CD4-positive, CD25-positive, alpha-beta regulatory T cell (primary cell): ENCODE measurements around the gene TMCO1. TPM values are rescaled to one million over a fixed set of nuclear protein-coding genes. Genes with fewer than 3 reads are reported as not detected.
"Not testable (repeated sequence)": the region's sequence is repeated elsewhere in the genome, so short reads cannot be mapped to it uniquely, and the experiment has no call there.

Experiments
- ATAC-seq, 2 donors: fragments of 150-1000 bp; cut with Tn5 transposase; one replicate each; pipeline ENCODE4 v1.10.0; 2021; ENCODE audit warnings: low read depth in 2 of 2, moderate number of reproducible peaks in 2 of 2, moderate library complexity in 1 of 2
- DNase-seq, 3 donors: peaks; one replicate each; pipeline versions ENCODE4 v3.0.0 to v3.0.0-alpha.2; 2012 to 2022; ENCODE audit warnings: mixed read lengths in 1 of 3
- H3K27ac ChIP-seq: one replicate; pipeline ENCODE4 v1.7.0; 2013; ENCODE audit warnings: mild to moderate bottlenecking, low read length; ENCODE audit not compliant: insufficient read depth, poor library complexity, severe bottlenecking
- H3K27me3 ChIP-seq: one replicate; pipeline ENCODE4 v1.7.0; 2013; ENCODE audit warnings: low read length; ENCODE audit not compliant: control insufficient read depth, insufficient read depth
- H3K36me3 ChIP-seq: one replicate; pipeline ENCODE4 v1.7.0; 2013; ENCODE audit warnings: mild to moderate bottlenecking, low read length, moderate library complexity; ENCODE audit not compliant: control insufficient read depth, insufficient read depth
- H3K4me1 ChIP-seq: 2 replicates; pipeline ENCODE4 v1.7.0; 2013; ENCODE audit warnings: mild to moderate bottlenecking, low read length; ENCODE audit not compliant: insufficient read depth, control insufficient read depth, poor library complexity, severe bottlenecking
- H3K4me3 ChIP-seq: one replicate; pipeline ENCODE4 v1.7.0; 2013; ENCODE audit warnings: low read depth, mild to moderate bottlenecking, low read length, moderate library complexity
- H3K9me3 ChIP-seq, 2 experiments: 1 replicate in 1 of 2; 2 replicates in 1 of 2; pipeline ENCODE4 v1.7.0; 2013; ENCODE audit warnings: low read length in 2 of 2, mild to moderate bottlenecking in 1 of 2, moderate library complexity in 1 of 2; ENCODE audit not compliant: control insufficient read depth in 2 of 2
- H3K27ac Mint-ChIP-seq, 3 donors: one replicate each; pipeline ENCODE4 v1.8.0; 2020 to 2022; ENCODE audit warnings: mild to moderate bottlenecking in 3 of 3, mixed read lengths in 3 of 3, moderate library complexity in 2 of 3
- H3K27me3 Mint-ChIP-seq: one replicate; pipeline ENCODE4 v1.8.0; 2022; ENCODE audit warnings: mild to moderate bottlenecking, mixed read lengths
- H3K36me3 Mint-ChIP-seq: one replicate; pipeline ENCODE4 v1.8.0; 2020; ENCODE audit warnings: mixed read lengths
- H3K4me1 Mint-ChIP-seq, 4 donors: one replicate each; pipeline ENCODE4 v1.8.0; 2020 to 2022; ENCODE audit warnings: mixed read lengths in 4 of 4, mild to moderate bottlenecking in 1 of 4
- H3K4me3 Mint-ChIP-seq, 4 donors: one replicate each; pipeline ENCODE4 v1.8.0; 2020 to 2022; ENCODE audit warnings: mild to moderate bottlenecking in 4 of 4, mixed read lengths in 4 of 4, moderate library complexity in 3 of 4
- H3K9me3 Mint-ChIP-seq, 7 donors: one replicate each; pipeline ENCODE4 v1.8.0; 2020 to 2022; ENCODE audit warnings: mixed read lengths in 7 of 7, mild to moderate bottlenecking in 3 of 7, moderate library complexity in 2 of 7
- polyA plus RNA-seq, 4 donors: library from polyadenylated mRNA; unstranded; fragments of 300-500 nt; fragmentation: Illumina TruSeq; gene quantifications; one replicate each; pipeline ENCODE4 v1.2.3, GENCODE V29; 2021
- total RNA-seq: library from RNA; stranded (reverse); gene quantifications from one replicate; pipeline ENCODE4 v1.2.3, GENCODE V29; 2022

TMCO1 gene
- total and polyA plus RNA-seq, 5 donors from 2014 or later = 42.7 to 189 (median 155) TPM

DNA sequence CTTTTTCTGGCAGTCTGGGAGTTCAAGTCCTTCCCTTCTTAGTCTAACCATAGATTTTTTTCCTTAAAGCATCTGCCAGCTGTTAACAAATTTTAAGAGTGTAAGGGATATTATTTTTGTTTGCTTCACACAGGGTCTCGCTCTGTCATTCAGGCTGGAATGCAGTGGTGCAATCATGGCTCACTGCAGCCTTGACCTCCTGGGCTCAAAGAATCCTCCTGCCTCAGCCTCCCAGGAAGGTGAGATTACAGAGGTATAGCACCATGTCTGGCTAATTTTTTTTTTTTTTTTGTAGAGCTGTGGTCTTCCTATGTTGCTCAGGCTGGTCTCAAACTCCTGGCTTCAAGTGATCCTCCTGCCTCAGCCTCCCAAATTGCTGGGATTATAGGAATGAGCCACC, 23.8 kb downstream of the TMCO1 start:
- H3K9me3 Mint-ChIP-seq, H3K4me3 ChIP-seq, H3K9me3 ChIP-seq, H3K27ac ChIP-seq, H3K27me3 Mint-ChIP-seq, DNase-seq, H3K4me3 Mint-ChIP-seq, ATAC-seq, H3K4me1 ChIP-seq, H3K27me3 ChIP-seq, H3K27ac Mint-ChIP-seq: not testable (repeated sequence)
- H3K4me1 Mint-ChIP-seq = peaks cover 5 to 20% (median 18%) of the 10 kb centered on the region in 4 donors
- peaks cover 46% of the 10 kb centered on the region for H3K36me3 Mint-ChIP-seq
- peaks cover 57% of the 10 kb centered on the region for H3K36me3 ChIP-seq

DNA sequence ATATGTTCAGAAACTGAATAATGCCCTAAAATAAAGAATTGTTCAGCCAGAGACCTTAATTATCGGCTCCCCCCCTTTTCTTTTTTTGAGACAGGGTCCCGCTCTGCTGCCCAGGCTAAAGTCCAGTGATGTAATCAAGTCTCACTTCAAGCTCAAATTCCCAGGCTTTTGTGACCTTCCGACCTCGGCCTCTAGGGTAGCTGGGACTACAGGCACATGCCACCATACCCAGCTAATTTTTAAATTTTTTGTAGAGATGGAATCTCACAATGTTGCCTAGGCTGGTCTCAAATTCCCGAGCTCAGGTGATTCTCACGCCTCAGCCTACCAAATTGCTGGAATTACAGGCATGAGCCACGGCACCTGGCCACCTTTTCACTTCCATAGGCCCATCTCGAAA, 26.5 kb downstream of the TMCO1 start:
- Histone ChIP-seq H3K36me3 (peaks cover 55% of the 10 kb centered on the region), H3K4me3 (no peak overlapping the region), H3K27ac (no peak overlapping the region), H3K27me3 (no peaks in the 10 kb centered on the region), H3K4me1 (no peaks in the 10 kb centered on the region), H3K9me3 (no peaks in the 10 kb centered on the region)
- no peak overlapping the region for H3K27ac Mint-ChIP-seq
- H3K4me3 Mint-ChIP-seq = no peak overlapping the region
- H3K4me1 Mint-ChIP-seq = peaks cover 7 to 14% (median 9%) of the 10 kb centered on the region in 4 donors
- ATAC-seq (no peak), DNase-seq (no peak)
- H3K9me3 Mint-ChIP-seq = no peaks in the 10 kb centered on the region
- H3K27me3 Mint-ChIP-seq = no peaks in the 10 kb centered on the region
- peaks cover 45% of the 10 kb centered on the region for H3K36me3 Mint-ChIP-seq

DNA sequence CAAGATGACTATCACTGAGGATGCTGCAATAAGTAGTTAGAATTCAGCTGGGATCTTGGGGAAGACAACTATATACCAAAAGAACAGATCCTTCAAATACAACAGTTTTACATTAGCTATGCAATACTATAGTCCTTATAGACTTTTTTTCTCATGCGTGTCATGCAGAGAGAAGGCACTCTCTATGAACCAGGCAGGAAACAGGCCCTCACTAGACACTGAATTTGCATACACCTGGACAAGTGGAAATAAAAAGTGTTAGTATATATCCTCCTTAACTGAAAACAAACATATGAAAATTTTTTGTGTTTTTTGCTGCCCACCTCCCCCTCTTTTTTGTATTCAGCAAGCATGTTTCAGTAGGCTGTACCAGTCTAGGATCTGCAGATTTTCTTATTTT, 29.9 kb downstream of the TMCO1 start:
- DNase-seq (no peak), ATAC-seq (no peak)
- Histone ChIP-seq H3K4me3 (no peak overlapping the region), H3K9me3 (no peaks in the 10 kb centered on the region), H3K4me1 (no peaks in the 10 kb centered on the region), H3K36me3 (peaks cover 61% of the 10 kb centered on the region), H3K27me3 (no peaks in the 10 kb centered on the region), H3K27ac (no peak overlapping the region)
- no peak overlapping the region for H3K27ac Mint-ChIP-seq
- no peaks in the 10 kb centered on the region for H3K9me3 Mint-ChIP-seq
- H3K4me3 Mint-ChIP-seq = no peak overlapping the region
- peaks cover 9 to 19% (median 10%) of the 10 kb centered on the region in 4 donors for H3K4me1 Mint-ChIP-seq
- peaks cover 42% of the 10 kb centered on the region for H3K36me3 Mint-ChIP-seq
- no peaks in the 10 kb centered on the region for H3K27me3 Mint-ChIP-seq

DNA sequence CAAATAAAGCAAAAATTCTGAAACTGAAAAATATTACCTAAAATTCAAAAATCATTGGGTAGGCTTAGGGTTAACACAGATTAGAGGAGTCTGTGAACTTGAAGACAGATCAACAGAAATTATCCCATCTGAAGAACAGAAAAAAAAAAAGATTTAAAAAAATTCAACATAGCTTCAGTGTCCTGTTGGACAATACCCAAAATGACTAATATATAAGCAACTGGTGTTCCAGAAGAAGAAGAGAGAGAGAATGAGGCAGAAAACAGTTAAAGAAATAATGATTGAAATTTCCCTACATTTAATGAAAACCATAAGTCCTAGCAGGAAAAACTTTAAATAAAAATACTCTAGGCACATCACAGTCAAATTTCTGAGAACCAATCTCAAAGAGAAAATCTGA, 31.5 kb downstream of the TMCO1 start:
- H3K9me3 ChIP-seq = no peaks in the 10 kb centered on the region

DNA sequence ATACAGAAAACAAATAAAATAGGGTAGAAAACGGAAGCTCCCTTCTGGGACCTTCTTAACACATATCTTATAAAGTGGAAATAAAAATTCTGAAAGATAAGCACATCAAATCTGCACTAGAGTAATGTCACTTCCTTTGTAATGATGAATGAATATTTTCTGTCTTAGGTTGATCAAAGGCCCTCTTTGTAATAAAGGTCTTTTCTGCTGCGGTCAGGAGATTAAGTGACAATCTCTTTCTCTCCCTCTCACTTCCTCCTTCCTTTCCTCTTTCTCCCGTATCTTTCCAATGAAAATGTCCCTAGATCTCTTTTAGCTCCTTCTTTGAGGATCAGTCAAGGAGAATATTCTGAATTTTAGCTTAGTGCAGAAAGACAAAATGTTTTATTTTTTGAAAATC, 33.8 kb downstream of the TMCO1 start:
- no peaks in the 10 kb centered on the region for H3K27me3 ChIP-seq
- Mint-ChIP-seq H3K27me3 (no peaks in the 10 kb centered on the region), H3K4me1 (peaks cover 0 to 12% (median 10%) of the 10 kb centered on the region in 4 donors), H3K9me3 (no peaks in the 10 kb centered on the region), H3K27ac (no peak overlapping the region), H3K4me3 (no peak overlapping the region), H3K36me3 (peaks cover 15% of the 10 kb centered on the region)
- ATAC-seq (no peak), DNase-seq (no peak)
- H3K4me1 ChIP-seq = no peaks in the 10 kb centered on the region
- H3K36me3 ChIP-seq = peaks cover 38% of the 10 kb centered on the region
- no peak overlapping the region for H3K27ac ChIP-seq
- no peaks in the 10 kb centered on the region for H3K9me3 ChIP-seq
- H3K4me3 ChIP-seq = no peak overlapping the region

More for the DNA sequence above, 31.5 kb downstream of the TMCO1 start:
- peaks cover 31% of the 10 kb centered on the region for H3K36me3 Mint-ChIP-seq
- H3K4me3 Mint-ChIP-seq = no peak overlapping the region
- no peaks in the 10 kb centered on the region for H3K9me3 Mint-ChIP-seq
- H3K27me3 ChIP-seq = no peaks in the 10 kb centered on the region
- peaks cover 5 to 20% (median 10%) of the 10 kb centered on the region in 4 donors for H3K4me1 Mint-ChIP-seq
- H3K27me3 Mint-ChIP-seq = no peaks in the 10 kb centered on the region
- ATAC-seq (no peak), DNase-seq (no peak)
- no peaks in the 10 kb centered on the region for H3K4me1 ChIP-seq
- H3K27ac Mint-ChIP-seq = no peak overlapping the region
- H3K4me3 ChIP-seq = no peak overlapping the region
- H3K36me3 ChIP-seq = peaks cover 54% of the 10 kb centered on the region
- H3K27ac ChIP-seq = no peak overlapping the region

DNA sequence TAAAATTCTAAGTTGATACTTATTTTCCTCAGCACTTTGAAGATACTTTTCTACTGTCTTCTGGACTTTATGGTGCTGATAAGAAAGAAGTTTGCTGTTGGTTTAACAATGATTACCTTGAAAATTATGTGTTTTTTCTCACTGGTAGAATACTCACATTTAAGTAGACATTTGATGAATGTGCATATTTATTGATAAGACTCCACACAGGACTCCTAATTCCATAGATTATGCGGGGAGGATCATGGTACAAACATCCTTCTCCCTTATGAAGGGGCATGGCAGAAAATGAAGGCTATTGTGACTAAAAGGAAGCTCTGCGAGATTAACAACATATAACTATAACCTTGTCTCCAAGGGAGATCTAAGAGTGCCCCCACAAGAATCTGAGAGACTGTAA, 41.8 kb downstream of the TMCO1 start:
- no peak overlapping the region for H3K4me3 ChIP-seq
- no peaks in the 10 kb centered on the region for H3K27me3 ChIP-seq
- H3K4me1 ChIP-seq = no peaks in the 10 kb centered on the region
- H3K27me3 Mint-ChIP-seq = no peaks in the 10 kb centered on the region
- no peaks in the 10 kb centered on the region for H3K9me3 Mint-ChIP-seq
- no peak overlapping the region for H3K27ac ChIP-seq
- ATAC-seq (no peak), DNase-seq (no peak)
- peaks cover 22% of the 10 kb centered on the region for H3K36me3 Mint-ChIP-seq
- peaks cover 0 to 10% (median 1%) of the 10 kb centered on the region in 4 donors for H3K4me1 Mint-ChIP-seq
- peaks cover 27% of the 10 kb centered on the region for H3K36me3 ChIP-seq
- no peak overlapping the region for H3K27ac Mint-ChIP-seq
- H3K4me3 Mint-ChIP-seq = no peak overlapping the region
- no peaks in the 10 kb centered on the region for H3K9me3 ChIP-seq

DNA sequence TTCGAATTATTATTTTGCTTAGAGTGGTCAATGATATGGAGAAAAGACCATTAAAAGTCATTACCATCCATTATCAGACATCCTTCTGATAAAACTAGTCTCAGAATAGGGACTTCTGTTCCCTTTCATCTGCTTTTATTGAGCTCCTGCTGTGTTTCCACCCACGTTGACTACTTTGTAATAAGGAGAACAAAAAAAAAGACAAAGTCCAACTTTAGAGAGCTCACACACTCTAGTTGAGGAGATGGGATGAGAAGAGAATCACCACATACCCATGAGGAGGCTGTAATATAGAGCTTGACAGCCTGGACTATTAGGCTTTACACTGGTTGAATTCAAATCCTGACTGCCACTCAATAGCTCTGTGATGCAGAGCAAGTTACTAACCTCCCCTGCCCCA, 42.5 kb downstream of the TMCO1 start:
- no peaks in the 10 kb centered on the region for H3K4me1 ChIP-seq
- Mint-ChIP-seq H3K9me3 (no peaks in the 10 kb centered on the region), H3K27me3 (no peaks in the 10 kb centered on the region), H3K4me1 (peaks cover 0 to 8% (median 3%) of the 10 kb centered on the region in 4 donors), H3K36me3 (peaks cover 20% of the 10 kb centered on the region), H3K4me3 (no peak overlapping the region), H3K27ac (no peak overlapping the region)
- H3K9me3 ChIP-seq = no peaks in the 10 kb centered on the region
- no peak for DNase-seq
- no peak overlapping the region for H3K27ac ChIP-seq
- ATAC-seq = no peak
- peaks cover 27% of the 10 kb centered on the region for H3K36me3 ChIP-seq
- H3K27me3 ChIP-seq = no peaks in the 10 kb centered on the region
- H3K4me3 ChIP-seq = no peak overlapping the region

DNA sequence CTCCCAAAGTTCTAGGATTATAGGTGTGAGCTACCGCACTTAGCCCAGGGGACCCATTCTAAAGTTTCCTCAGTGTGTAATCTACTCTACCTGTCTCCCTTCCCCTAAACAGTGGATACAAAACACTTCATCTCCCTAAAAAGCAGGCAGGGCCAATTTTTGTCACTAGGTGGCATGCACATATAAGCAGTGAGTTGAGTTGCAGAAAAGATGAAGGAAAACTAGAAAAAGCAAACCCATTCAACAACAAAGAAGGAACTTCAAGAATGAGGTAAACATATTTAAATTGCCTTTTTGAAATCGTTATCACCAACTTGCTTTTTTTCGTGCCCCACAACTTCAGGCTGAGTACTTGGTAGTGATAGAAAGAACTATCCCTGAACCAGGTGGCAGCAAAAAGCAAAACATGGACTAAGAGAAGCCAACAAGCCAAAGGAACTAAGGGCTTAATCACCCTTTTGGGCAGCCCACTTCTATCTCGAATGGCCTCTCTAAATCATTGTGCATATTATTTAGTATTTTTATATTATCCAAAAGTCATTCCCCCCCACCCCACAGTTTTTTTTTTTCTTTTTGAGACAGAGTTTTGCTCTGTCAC, 50.7 kb downstream of the TMCO1 start:
- no peaks in the 10 kb centered on the region for H3K27me3 ChIP-seq
- H3K9me3 ChIP-seq = no peaks in the 10 kb centered on the region
- H3K27ac Mint-ChIP-seq = peak overlapping the region in 1 of 3 donors; percentile 11
- no peaks in the 10 kb centered on the region for H3K4me1 ChIP-seq
- DNase-seq (peak; percentile 11 to 67 (median 22)), ATAC-seq (no peak)
- H3K9me3 Mint-ChIP-seq = no peaks in the 10 kb centered on the region
- no peak overlapping the region for H3K4me3 Mint-ChIP-seq
- H3K4me1 Mint-ChIP-seq = peaks cover 0 to 5% (median 0%) of the 10 kb centered on the region in 4 donors
- H3K36me3 Mint-ChIP-seq = no peaks in the 10 kb centered on the region
- no peaks in the 10 kb centered on the region for H3K36me3 ChIP-seq
- H3K4me3 ChIP-seq = no peak overlapping the region
- H3K27ac ChIP-seq = no peak overlapping the region
- H3K27me3 Mint-ChIP-seq = no peaks in the 10 kb centered on the region
